ENCODE results near the gene FAM3D. TPM values are rescaled to one million over a fixed set of nuclear protein-coding genes. Genes with fewer than 3 reads are reported as not detected.

FAM3D gene
- polyA plus RNA-seq, 3 donors = 0.24 to 2.9 (median 0.56) TPM

- 82 to 87% (median 82%) methylated on average over 8 of the region's 8 CpGs for WGBS, 3 donors
- H3K27ac ChIP-seq (ENCODE audit: low read depth, low read length) = no peak overlapping the region
Measured at GRCh38 chr3:58620421-58620820, 46.2 kb downstream of the FAM3D start.

GRCh38 chr3:58617338-58617761 lies 49.2 kb downstream of the FAM3D start:
- WGBS, 3 donors = 50 to 71% (median 52%) methylated on average over 8 of the region's 8 CpGs
- H3K27ac ChIP-seq (ENCODE audit: low read depth, low read length) = no peak overlapping the region

GRCh38 chr3:58613236-58614132 lies 53.1 kb downstream of the FAM3D start:
- H3K27ac ChIP-seq (ENCODE audit: low read depth, low read length) = no peak overlapping the region
- 73 to 92% (median 86%) methylated on average over 7 of the region's 7 CpGs for WGBS, 3 donors

GRCh38 chr3:58612830-58613229 lies 53.7 kb downstream of the FAM3D start:
- WGBS, 3 donors = 76 to 84% (median 79%) methylated on average over 9 of the region's 9 CpGs
- H3K27ac ChIP-seq (ENCODE audit: low read depth, low read length) = no peak overlapping the region

GRCh38 chr3:58609990-58610389 lies 56.6 kb downstream of the FAM3D start:
- no peak overlapping the region for H3K27ac ChIP-seq (ENCODE audit: low read depth, low read length)
- WGBS, 3 donors = 79 to 91% (median 82%) methylated on average over 7 of the region's 7 CpGs

GRCh38 chr3:58608648-58609047 lies 57.9 kb downstream of the FAM3D start:
- WGBS, 3 donors = 82 to 94% (median 87%) methylated on average over 5 of the region's 5 CpGs
- H3K27ac ChIP-seq (ENCODE audit: low read depth, low read length) = no peak overlapping the region

GRCh38 chr3:58607816-58608215 lies 58.8 kb downstream of the FAM3D start:
- WGBS, 3 donors = 58 to 86% (median 69%) methylated on average over 4 of the region's 4 CpGs
- no peak overlapping the region for H3K27ac ChIP-seq (ENCODE audit: low read depth, low read length)

- H3K27ac ChIP-seq (ENCODE audit: low read depth, low read length) = no peak overlapping the region
- WGBS, 3 donors = 71 to 96% (median 80%) methylated on average over 1 of the region's 1 CpG
Measured at GRCh38 chr3:58606693-58607092, 59.9 kb downstream of the FAM3D start.

- H3K27ac ChIP-seq (ENCODE audit: low read depth, low read length) = no peak overlapping the region
- 62 to 87% (median 86%) methylated on average over 6 of the region's 6 CpGs for WGBS, 3 donors
Measured at GRCh38 chr3:58604031-58604430, 62.5 kb downstream of the FAM3D start.

GRCh38 chr3:58603606-58604005 lies 63.0 kb downstream of the FAM3D start:
- no peak overlapping the region for H3K27ac ChIP-seq (ENCODE audit: low read depth, low read length)

GRCh38 chr3:58597770-58598310 lies 68.7 kb downstream of the FAM3D start:
- no peak overlapping the region for H3K27ac ChIP-seq (ENCODE audit: low read depth, low read length)
- WGBS, 3 donors = 85 to 86% (median 86%) methylated on average over 6 of the region's 6 CpGs

GRCh38 chr3:58596834-58597518 lies 69.6 kb downstream of the FAM3D start:
- no peak overlapping the region for H3K27ac ChIP-seq (ENCODE audit: low read depth, low read length)
- 52 to 61% (median 53%) methylated on average over 4 of the region's 4 CpGs for WGBS, 3 donors

GRCh38 chr3:58594117-58594516 lies 72.5 kb downstream of the FAM3D start:
- H3K27ac ChIP-seq (ENCODE audit: low read depth, low read length) = no peak overlapping the region
- WGBS, 3 donors = 71 to 91% (median 85%) methylated on average over 5 of the region's 5 CpGs

GRCh38 chr3:58591517-58592510 lies 74.8 kb downstream of the FAM3D start:
- no peak overlapping the region for H3K27ac ChIP-seq (ENCODE audit: low read depth, low read length)
- WGBS, 3 donors = 59 to 77% (median 61%) methylated on average over 6 of the region's 6 CpGs

- WGBS, 3 donors = 46 to 60% (median 55%) methylated on average over 3 of the region's 3 CpGs
Measured at GRCh38 chr3:58588030-58588614, 78.5 kb downstream of the FAM3D start.

GRCh38 chr3:58586776-58587192 lies 79.8 kb downstream of the FAM3D start:
- H3K27ac ChIP-seq (ENCODE audit: low read depth, low read length) = no peak overlapping the region
- WGBS, 3 donors = 5 to 11% (median 9%) methylated on average over 39 to 44 of the region's 44 CpGs

More at GRCh38 chr3:58588030-58588614, 78.5 kb downstream of the FAM3D start:
- H3K27ac ChIP-seq (ENCODE audit: low read depth, low read length) = no peak overlapping the region

GRCh38 chr3:58585994-58586393 lies 80.6 kb downstream of the FAM3D start:
- 31 to 52% (median 42%) methylated on average over 8 of the region's 8 CpGs for WGBS, 3 donors
- H3K27ac ChIP-seq (ENCODE audit: low read depth, low read length) = no peak overlapping the region

Measured in adipose tissue (tissue), 3 donors.